ENCODE measurements around the gene ARCN1. TPM values are rescaled to one million over a fixed set of nuclear protein-coding genes. Genes with fewer than 3 reads are reported as not detected.

ARCN1 gene
- total and polyA plus RNA-seq, 7 experiments from 2014 or later = 71.2 to 170 (median 123) TPM

GRCh38 chr11:118531597-118532084, 40.6 kb upstream of the ARCN1 start:
- Histone ChIP-seq H3K9me3 (ENCODE audit: control insufficient read depth in 2 of 3, low read length in 3 of 3) (no peaks in the 10 kb centered on the region), H3K27ac (ENCODE audit: low read depth, low read length) (peak overlapping the region; percentile 83), H3K27me3 (ENCODE audit: control insufficient read depth in 2 of 2, insufficient read depth in 2 of 2, low read length in 2 of 2) (no peaks in the 10 kb centered on the region), H3K4me3 (ENCODE audit: low read length) (peak overlapping the region; percentile 83), H3K4me1 (ENCODE audit: control insufficient read depth in 2 of 2, insufficient read depth in 2 of 2, low read length in 2 of 2) (peaks cover 13 to 14% of the 10 kb centered on the region in 2 donors), H3K36me3 (ENCODE audit: control insufficient read depth in 2 of 3, insufficient read depth in 3 of 3, low read length in 3 of 3) (peaks cover 0 to 28% (median 0%) of the 10 kb centered on the region in 3 experiments)
- POLR2A ChIA-PET = interaction anchor here (0.6 kb wide), 1 partner anchor 44 kb away, joined by 3 read pairs; no protein-coding TSS in a partner anchor
- Mint-ChIP-seq H3K4me1 (peaks cover 22 to 48% (median 44%) of the 10 kb centered on the region in 7 donors), H3K9me3 (peaks cover 0 to 4% (median 0%) of the 10 kb centered on the region in 11 donors), H3K27me3 (peaks cover 0 to 3% (median 0%) of the 10 kb centered on the region in 5 donors), H3K36me3 (peaks cover 0 to 7% (median 0%) of the 10 kb centered on the region in 5 donors), H3K27ac (peak overlapping the region; percentile 76 to 96 (median 90)), H3K4me3 (peak overlapping the region; percentile 91 to 99 (median 94))
- peak; percentile 24 for ATAC-seq
- DNase-seq = no peak
- CTCF ChIA-PET = no interaction called here
- intact Hi-C loops (cut with micrococcal nuclease) = loop anchor here (1.0 to 2.0 kb wide), 5 partner anchors 35 to 466 kb away; partner anchors contain the start of genes ARCN1 (in 1 of the 2) and CD3E (in 1 of the 2)

- Mint-ChIP-seq H3K27me3 (peaks cover 0 to 3% (median 0%) of the 10 kb centered on the region in 5 donors), H3K4me3 (peak overlapping the region; percentile 91 to 99 (median 94)), H3K36me3 (peaks cover 0 to 7% (median 0%) of the 10 kb centered on the region in 5 donors), H3K27ac (peak overlapping the region in 8 of 9 donors; percentile 76 to 96 (median 90)), H3K4me1 (peaks cover 20 to 43% (median 39%) of the 10 kb centered on the region in 7 donors), H3K9me3 (peaks cover 0 to 4% (median 0%) of the 10 kb centered on the region in 11 donors)
- peak overlapping the region; percentile 83 for H3K27ac ChIP-seq (ENCODE audit: low read depth, low read length)
- ChIA-PET POLR2A (interaction anchor here (0.6 kb wide), 1 partner anchor 43 kb away, joined by 3 read pairs; no protein-coding TSS in a partner anchor), CTCF (no interaction called here)
- no peaks in the 10 kb centered on the region for H3K27me3 ChIP-seq (ENCODE audit: control insufficient read depth in 2 of 2, insufficient read depth in 2 of 2, low read length in 2 of 2)
- intact Hi-C loops (cut with micrococcal nuclease) = no loop called here
- H3K4me3 ChIP-seq (ENCODE audit: low read length) = peak overlapping the region; percentile 83
- H3K36me3 ChIP-seq (ENCODE audit: control insufficient read depth in 2 of 3, insufficient read depth in 3 of 3, low read length in 3 of 3) = peaks cover 0 to 32% (median 0%) of the 10 kb centered on the region in 3 experiments
- no peaks in the 10 kb centered on the region for H3K9me3 ChIP-seq (ENCODE audit: control insufficient read depth in 2 of 3, low read length in 3 of 3)
- ATAC-seq (no peak), DNase-seq (no peak)
- peaks cover 13 to 14% of the 10 kb centered on the region in 2 donors for H3K4me1 ChIP-seq (ENCODE audit: control insufficient read depth in 2 of 2, insufficient read depth in 2 of 2, low read length in 2 of 2)
Observed at GRCh38 chr11:118532091-118532490, 40.1 kb upstream of the ARCN1 start.

DNA sequence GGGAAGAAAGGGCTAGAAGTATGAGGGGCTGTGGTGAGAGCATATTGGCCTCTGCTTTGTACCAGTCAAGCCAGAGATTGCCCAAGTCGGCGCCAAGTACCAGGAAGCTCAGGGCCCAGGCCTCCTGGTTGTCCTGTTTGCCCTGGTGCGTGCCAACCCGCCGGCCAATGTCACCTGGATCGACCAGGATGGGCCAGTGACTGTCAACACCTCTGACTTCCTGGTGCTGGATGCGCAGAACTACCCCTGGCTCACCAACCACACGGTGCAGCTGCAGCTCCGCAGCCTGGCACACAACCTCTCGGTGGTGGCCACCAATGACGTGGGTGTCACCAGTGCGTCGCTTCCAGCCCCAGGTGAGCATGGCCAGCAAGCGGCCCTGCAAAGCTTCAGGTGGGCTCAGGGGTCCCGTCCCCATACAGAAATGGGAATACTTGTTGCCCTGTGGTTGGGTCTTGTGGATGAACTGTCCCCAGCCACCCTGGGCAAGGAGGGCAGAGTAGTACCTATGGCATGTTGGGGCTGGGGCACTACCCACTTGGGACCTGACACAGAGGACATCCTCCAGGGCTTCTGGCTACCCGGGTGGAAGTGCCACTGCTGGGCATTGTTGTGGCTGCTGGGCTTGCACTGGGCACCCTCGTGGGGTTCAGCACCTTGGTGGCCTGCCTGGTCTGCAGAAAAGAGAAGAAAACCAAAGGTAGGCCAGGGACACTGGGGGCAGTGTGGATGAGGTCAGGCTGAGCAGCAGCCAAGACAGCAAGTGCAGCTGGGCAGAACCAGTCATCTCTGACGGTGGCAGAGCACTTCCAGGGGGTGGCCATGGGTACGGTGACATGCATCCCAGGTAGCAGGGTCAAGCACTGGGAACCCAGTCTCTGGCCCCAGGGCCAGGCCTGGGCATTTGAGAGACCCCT, 39.1 kb upstream of the ARCN1 start:
- no peak for DNase-seq
- H3K27ac Mint-ChIP-seq = peak overlapping the region in 2 of 9 donors; percentile 25 to 32
- H3K4me1 ChIP-seq (ENCODE audit: control insufficient read depth in 2 of 2, insufficient read depth in 2 of 2, low read length in 2 of 2) = peaks cover 13 to 14% of the 10 kb centered on the region in 2 donors
- ChIA-PET CTCF (no interaction called here), POLR2A (interaction anchor here (0.7 kb wide), 1 partner anchor 664 kb away, joined by 3 read pairs; no protein-coding TSS in a partner anchor)
- H3K9me3 ChIP-seq (ENCODE audit: control insufficient read depth in 2 of 3, low read length in 3 of 3) = no peaks in the 10 kb centered on the region
- intact Hi-C loops (cut with micrococcal nuclease) = no loop called here
- H3K36me3 ChIP-seq (ENCODE audit: control insufficient read depth in 2 of 3, insufficient read depth in 3 of 3, low read length in 3 of 3) = peaks cover 0 to 36% (median 0%) of the 10 kb centered on the region in 3 experiments
- no peak overlapping the region for H3K4me3 ChIP-seq (ENCODE audit: low read length)
- ATAC-seq = no peak
- peaks cover 16 to 33% (median 30%) of the 10 kb centered on the region in 7 donors for H3K4me1 Mint-ChIP-seq
- peaks cover 0 to 3% (median 0%) of the 10 kb centered on the region in 5 donors for H3K27me3 Mint-ChIP-seq
- no peak overlapping the region for H3K27ac ChIP-seq (ENCODE audit: low read depth, low read length)
- peaks cover 0 to 7% (median 0%) of the 10 kb centered on the region in 5 donors for H3K36me3 Mint-ChIP-seq
- peak overlapping the region in 5 of 10 donors; percentile 94 to 99 (median 95) for H3K4me3 Mint-ChIP-seq
- peaks cover 0 to 4% (median 0%) of the 10 kb centered on the region in 11 donors for H3K9me3 Mint-ChIP-seq
- no peaks in the 10 kb centered on the region for H3K27me3 ChIP-seq (ENCODE audit: control insufficient read depth in 2 of 2, insufficient read depth in 2 of 2, low read length in 2 of 2)

GRCh38 chr11:118533769-118534729, 38.2 kb upstream of the ARCN1 start:
- H3K36me3 Mint-ChIP-seq = peaks cover 0 to 7% (median 0%) of the 10 kb centered on the region in 5 donors
- DNase-seq (no peak), ATAC-seq (no peak)
- no peak overlapping the region for H3K4me3 Mint-ChIP-seq
- intact Hi-C loops (cut with micrococcal nuclease) = no loop called here
- no peak overlapping the region for H3K27ac ChIP-seq (ENCODE audit: low read depth, low read length)
- no peaks in the 10 kb centered on the region for H3K27me3 ChIP-seq (ENCODE audit: control insufficient read depth in 2 of 2, insufficient read depth in 2 of 2, low read length in 2 of 2)
- ChIA-PET CTCF (no interaction called here), POLR2A (no interaction called here)
- no peaks in the 10 kb centered on the region for H3K9me3 ChIP-seq (ENCODE audit: control insufficient read depth in 2 of 3, low read length in 3 of 3)
- H3K4me1 Mint-ChIP-seq = peaks cover 11 to 27% (median 25%) of the 10 kb centered on the region in 7 donors
- H3K27ac Mint-ChIP-seq = peak overlapping the region in 2 of 9 donors; percentile 14 to 23
- peaks cover 13 to 14% of the 10 kb centered on the region in 2 donors for H3K4me1 ChIP-seq (ENCODE audit: control insufficient read depth in 2 of 2, insufficient read depth in 2 of 2, low read length in 2 of 2)
- peaks cover 0 to 36% (median 0%) of the 10 kb centered on the region in 3 experiments for H3K36me3 ChIP-seq (ENCODE audit: control insufficient read depth in 2 of 3, insufficient read depth in 3 of 3, low read length in 3 of 3)
- peaks cover 0 to 3% (median 0%) of the 10 kb centered on the region in 5 donors for H3K27me3 Mint-ChIP-seq
- peaks cover 0 to 4% (median 0%) of the 10 kb centered on the region in 11 donors for H3K9me3 Mint-ChIP-seq
- H3K4me3 ChIP-seq (ENCODE audit: low read length) = no peak overlapping the region

DNA sequence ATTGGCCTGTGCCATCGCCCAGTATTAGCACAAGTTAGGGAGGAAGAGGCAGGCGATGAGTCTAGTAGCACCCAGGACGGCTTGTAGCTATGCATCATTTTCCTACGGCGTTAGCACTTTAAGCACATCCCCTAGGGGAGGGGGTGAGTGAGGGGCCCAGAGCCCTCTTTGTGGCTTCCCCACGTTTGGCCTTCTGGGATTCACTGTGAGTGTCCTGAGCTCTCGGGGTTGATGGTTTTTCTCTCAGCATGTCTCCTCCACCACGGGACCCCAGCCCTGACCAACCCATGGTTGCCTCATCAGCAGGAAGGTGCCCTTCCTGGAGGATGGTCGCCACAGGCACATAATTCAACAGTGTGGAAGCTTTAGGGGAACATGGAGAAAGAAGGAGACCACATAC, 36.9 kb upstream of the ARCN1 start:
- H3K36me3 ChIP-seq (ENCODE audit: control insufficient read depth in 2 of 3, insufficient read depth in 3 of 3, low read length in 3 of 3) = peaks cover 0 to 39% (median 0%) of the 10 kb centered on the region in 3 experiments
- no peaks in the 10 kb centered on the region for H3K27me3 ChIP-seq (ENCODE audit: control insufficient read depth in 2 of 2, insufficient read depth in 2 of 2, low read length in 2 of 2)
- Mint-ChIP-seq H3K4me3 (no peak overlapping the region), H3K9me3 (peaks cover 0 to 2% (median 0%) of the 10 kb centered on the region in 11 donors), H3K27ac (peak overlapping the region in 1 of 9 donors; percentile 48), H3K27me3 (no peaks in the 10 kb centered on the region), H3K4me1 (peaks cover 0 to 15% (median 13%) of the 10 kb centered on the region in 7 donors), H3K36me3 (peaks cover 0 to 10% (median 2%) of the 10 kb centered on the region in 5 donors)
- no peak for ATAC-seq
- ChIA-PET CTCF (no interaction called here), POLR2A (no interaction called here)
- no peak overlapping the region for H3K4me3 ChIP-seq (ENCODE audit: low read length)
- intact Hi-C loops (cut with micrococcal nuclease) = no loop called here
- no peak for DNase-seq
- H3K9me3 ChIP-seq (ENCODE audit: control insufficient read depth in 2 of 3, low read length in 3 of 3) = no peaks in the 10 kb centered on the region
- H3K27ac ChIP-seq (ENCODE audit: low read depth, low read length) = no peak overlapping the region
- H3K4me1 ChIP-seq (ENCODE audit: control insufficient read depth in 2 of 2, insufficient read depth in 2 of 2, low read length in 2 of 2) = peaks cover under 1 to 10% of the 10 kb centered on the region in 2 donors

All from naive thymus-derived CD4-positive, alpha-beta T cell (primary cell).